ENCODE measurements around the gene FKBP8.
A peak's percentile ranks its signal among the peaks of the same experiment; 100 is the strongest.

Gene FKBP8

GRCh38 chr19:18519962-18520847 lies 23.2 kb downstream of the FKBP8 start:
- DNase-seq (ENCODE audit: low spot score), result peak; percentile 87
- Histone ChIP-seq H3K4me3 (peak overlapping the region; percentile 93), H3K27ac (peak overlapping the region; percentile 97 to 98)
- no peak for TF ChIP-seq CTCF (IDR thresholded peaks at IDR 0.05)

GRCh38 chr19:18518639-18519038 lies 24.7 kb downstream of the FKBP8 start:
- peak overlapping the region in 1 of 2 donors; percentile 26 for H3K27ac ChIP-seq
- no peak overlapping the region for H3K4me3 ChIP-seq

GRCh38 chr19:18517606-18518005 lies 25.8 kb downstream of the FKBP8 start:
- no peak for DNase-seq (ENCODE audit: low spot score)
- Histone ChIP-seq H3K4me3 (no peak overlapping the region), H3K27ac (no peak overlapping the region)
- no peak for TF ChIP-seq CTCF (IDR thresholded peaks at IDR 0.05)

More at GRCh38 chr19:18518639-18519038, 24.7 kb downstream of the FKBP8 start:
- no peak for DNase-seq (ENCODE audit: low spot score)
- TF ChIP-seq CTCF (IDR thresholded peaks at IDR 0.05), result no peak

- no peak for TF ChIP-seq CTCF (IDR thresholded peaks at IDR 0.05)
- no peak for DNase-seq (ENCODE audit: low spot score)
- Histone ChIP-seq H3K4me3 (no peak overlapping the region), H3K27ac (peak overlapping the region in 1 of 2 donors; percentile 77)
Observed at GRCh38 chr19:18515959-18516358, 27.4 kb downstream of the FKBP8 start.

GRCh38 chr19:18514800-18515682 lies 28.3 kb downstream of the FKBP8 start:
- Histone ChIP-seq H3K4me3 (peak overlapping the region; percentile 53), H3K27ac (peak overlapping the region; percentile 2 to 77)
- no peak for TF ChIP-seq CTCF (IDR thresholded peaks at IDR 0.05)
- peak; percentile 83 for DNase-seq (ENCODE audit: low spot score)

GRCh38 chr19:18513868-18514267 lies 29.5 kb downstream of the FKBP8 start:
- Histone ChIP-seq H3K4me3 (peak overlapping the region; percentile 40), H3K27ac (peak overlapping the region; percentile 26 to 70)
- no peak for TF ChIP-seq CTCF (IDR thresholded peaks at IDR 0.05)
- DNase-seq (ENCODE audit: low spot score), result no peak
